SK-N-SH (cell line): ENCODE results near the gene IPCEF1. TPM values are rescaled to one million over a fixed set of nuclear protein-coding genes. Genes with fewer than 3 reads are reported as not detected.

Source experiments
- CTCF ChIA-PET: fragments of 300-600, 350-600 bp; formaldehyde crosslinking; extraction: SDS; loops from one replicate; lab custom pipeline; 2021; lab: Yijun Ruan, JAX
- POLR2A ChIA-PET: fragments of 350-600 bp; sonication (Branson Sonifier 250); formaldehyde crosslinking; extraction: SDS; loops from one replicate; lab custom pipeline; 2020; ENCODE audit warnings: antibody characterized with exemption, inconsistent platforms; lab: Yijun Ruan, JAX
- DNase-seq: peaks from one replicate; pipeline ENCODE4 v3.0.0; 2012
- H2AFZ ChIP-seq: fragments of 200-600 bp; sonication (generic); 2 replicates; pipeline ENCODE4 v1.8.1; 2016; ENCODE audit warnings: antibody characterized with exemption, mild to moderate bottlenecking, low read depth
- H3F3A ChIP-seq: fragments of 200-600 bp; sonication (generic); replicated peaks from 2 replicates; pipeline ENCODE3; 2016; ENCODE audit warnings: antibody characterized with exemption, mild to moderate bottlenecking; ENCODE audit not compliant: insufficient read depth
- H3K27ac ChIP-seq, 2 experiments: fragments of 200-500 bp in 1 of 2; fragments of 200-600 bp in 1 of 2; sonication (Bioruptor generic) in 1 of 2; sonication (generic), shearing (Covaris generic) in 1 of 2; 2 replicates each; pipeline versions ENCODE4 v1.5.1 to v1.6.1; 2014 to 2016; ENCODE audit warnings: low read depth in 2 of 2, inconsistent platforms in 1 of 2, low read length in 1 of 2, mild to moderate bottlenecking in 1 of 2, mixed read lengths in 1 of 2
- H3K27me3 ChIP-seq: fragments of 200-600 bp; sonication (generic), shearing (Covaris generic); 2 replicates; pipeline ENCODE4 v1.6.1; 2016; ENCODE audit warnings: mixed run types; ENCODE audit not compliant: insufficient read depth
- H3K36me3 ChIP-seq, 2 experiments: fragments of 200-500 bp in 1 of 2; fragments of 200-600 bp in 1 of 2; sonication (Bioruptor generic) in 1 of 2; sonication (generic) in 1 of 2; replicated peaks in 1 of 2; 2 replicates each; pipeline versions ENCODE3 to v1.5.1; 2014 to 2016; ENCODE audit warnings: low read length in 1 of 2, mild to moderate bottlenecking in 1 of 2; ENCODE audit not compliant: insufficient read depth in 2 of 2, control insufficient read depth in 1 of 2
- H3K4me1 ChIP-seq, 2 experiments: fragments of 200-500 bp in 1 of 2; fragments of 200-600 bp in 1 of 2; sonication (Bioruptor generic) in 1 of 2; sonication (generic), shearing (Covaris generic) in 1 of 2; 2 replicates each; pipeline versions ENCODE4 v1.5.1 to v1.6.1; 2014 to 2016; ENCODE audit warnings: low read depth in 1 of 2, low read length in 1 of 2, mixed run types in 1 of 2; ENCODE audit not compliant: insufficient read depth in 2 of 2, control insufficient read depth in 1 of 2
- H3K4me2 ChIP-seq: fragments of 200-600 bp; sonication (generic), shearing (Covaris generic); 2 replicates; pipeline ENCODE4 v1.6.1; 2017; ENCODE audit warnings: mixed run types
- H3K4me3 ChIP-seq, 2 experiments: fragments of 200-500 bp in 1 of 2; fragments of 200-600 bp in 1 of 2; sonication (Bioruptor generic) in 1 of 2; sonication (generic), shearing (Covaris generic) in 1 of 2; 2 replicates each; pipeline versions ENCODE4 v1.5.1 to v1.8.1; 2014 to 2016; ENCODE audit warnings: low read depth in 2 of 2, inconsistent platforms in 1 of 2, low read length in 1 of 2, mild to moderate bottlenecking in 1 of 2, mixed read lengths in 1 of 2, moderate library complexity in 1 of 2
- H3K79me2 ChIP-seq: fragments of 200-600 bp; sonication (generic); 2 replicates; pipeline ENCODE4 v1.8.1; 2017; ENCODE audit warnings: mild to moderate bottlenecking; ENCODE audit not compliant: insufficient read depth
- H3K9ac ChIP-seq: fragments of 200-600 bp; sonication (generic); 2 replicates; pipeline ENCODE4 v1.6.1; 2017; ENCODE audit warnings: mixed run types
- H3K9me2 ChIP-seq: fragments of 200-600 bp; sonication (generic); 2 replicates; pipeline ENCODE4 v1.6.1; 2017; ENCODE audit warnings: mixed run types
- H3K9me3 ChIP-seq: fragments of 200-600 bp; sonication (generic); 2 replicates; pipeline ENCODE4 v1.6.1; 2017; ENCODE audit warnings: mixed run types, mild to moderate bottlenecking, moderate library complexity
- H4K20me1 ChIP-seq: fragments of 200-600 bp; sonication (generic); 2 replicates; pipeline ENCODE4 v1.6.1; 2017; ENCODE audit warnings: mild to moderate bottlenecking, mixed run types; ENCODE audit not compliant: insufficient read depth
- CHD2 ChIP-seq: fragments of 150-350 bp; IDR thresholded peaks from 2 replicates; pipeline ENCODE4 v1.6.1; 2018; ENCODE audit warnings: low read length; ENCODE audit not compliant: partially characterized antibody
- ELF1 ChIP-seq: IDR thresholded peaks from 2 replicates; pipeline ENCODE4 v1.4.0; 2012
- EP300 ChIP-seq, 2 experiments: IDR thresholded peaks; 2 replicates each; pipeline versions ENCODE4 v1.4.0 to v1.6.1; 2012; ENCODE audit warnings: borderline replicate concordance in 1 of 2, low read depth in 1 of 2, low read length in 1 of 2
- EZH2phosphoT487 ChIP-seq: fragments of 200-600 bp; sonication (generic); IDR thresholded peaks from 2 replicates; pipeline ENCODE4 v1.6.1; 2017; ENCODE audit warnings: low read depth, mixed run types, mild to moderate bottlenecking, antibody characterized with exemption, moderate library complexity, borderline replicate concordance
- FOSL2 ChIP-seq: IDR thresholded peaks from 2 replicates; pipeline ENCODE4 v1.4.0; 2012; ENCODE audit warnings: low read depth, mild to moderate bottlenecking, moderate library complexity, borderline replicate concordance
- FOXJ3 ChIP-seq: sonication (generic); formaldehyde crosslinking; IDR thresholded peaks from 2 replicates; pipeline ENCODE4 v1.5.1; 2020; ENCODE audit warnings: mild to moderate bottlenecking, missing genetic modification reagents
- GABPA ChIP-seq: IDR thresholded peaks from 2 replicates; pipeline ENCODE4 v1.4.0; 2012; ENCODE audit warnings: low read depth, mild to moderate bottlenecking
- GATA2 ChIP-seq: sonication (generic); formaldehyde crosslinking; IDR thresholded peaks from 2 replicates; pipeline ENCODE4 v1.5.0; 2020; ENCODE audit warnings: mild to moderate bottlenecking, missing genetic modification reagents
- JUND ChIP-seq: IDR thresholded peaks from 2 replicates; pipeline ENCODE4 v1.4.0; 2012
- MXI1 ChIP-seq: IDR thresholded peaks from 2 replicates; pipeline ENCODE4 v1.6.1; 2012; ENCODE audit warnings: mild to moderate bottlenecking, low read depth, low read length, improper control_type of control experiment
- NRF1 ChIP-seq: IDR thresholded peaks from 2 replicates; pipeline ENCODE4 v1.6.1; 2012; ENCODE audit warnings: low read depth, mild to moderate bottlenecking, low read length
- RAD21 ChIP-seq: IDR thresholded peaks from 2 replicates; pipeline ENCODE4 v1.6.1; 2012; ENCODE audit warnings: mild to moderate bottlenecking, low read length
- SMC3 ChIP-seq: IDR thresholded peaks from 2 replicates; pipeline ENCODE4 v1.6.1; 2012; ENCODE audit warnings: low read depth, low read length, improper control_type of control experiment
- TAF1 ChIP-seq: IDR thresholded peaks from 2 replicates; pipeline ENCODE4 v1.6.1; 2012; ENCODE audit warnings: low read depth, mild to moderate bottlenecking, low read length, moderate library complexity, borderline replicate concordance
- YY1 ChIP-seq: IDR thresholded peaks from 2 replicates; pipeline ENCODE4 v1.4.0; 2012; ENCODE audit warnings: low read depth, mild to moderate bottlenecking
- WGBS: methylation state at CpG from one replicate; pipeline ENCODE4 v1.1.6; 2017; ENCODE audit warnings: low lambda C conversion rate; 5-methylcytosine and 5-hydroxymethylcytosine counted together
- polyA plus RNA-seq, 3 experiments: library from polyadenylated mRNA; depleted of rRNA; stranded (reverse); fragments of >200 nt; gene quantifications; 2 replicates each; pipeline ENCODE4 v1.2.3, GENCODE V29; 2012
- TF ChIP-seq, protein P1 (sequence below): fragments of 200-600 bp; sonication (generic); IDR thresholded peaks from 2 replicates; pipeline ENCODE4 v1.6.1; 2017; ENCODE audit warnings: antibody characterized with exemption, mild to moderate bottlenecking, moderate library complexity
- TF ChIP-seq, protein P2 (sequence below): IDR thresholded peaks from 2 replicates; pipeline ENCODE4 v1.4.0; 2012; ENCODE audit warnings: low read depth, borderline replicate concordance
- TF ChIP-seq, protein P3 (sequence below): IDR thresholded peaks from 2 replicates; pipeline ENCODE4 v1.4.0; 2012; ENCODE audit warnings: low read depth
- TF ChIP-seq, protein P4 (sequence below): fragments of 150-350 bp; IDR thresholded peaks from 2 replicates; pipeline ENCODE4 v1.6.1; 2017; ENCODE audit warnings: antibody characterized with exemption, low read length, low read depth, borderline replicate concordance

IPCEF1 gene
- polyA plus RNA-seq, 1 of the 3 experiments (the other 2 are of a cell fraction): not detected

DNA sequence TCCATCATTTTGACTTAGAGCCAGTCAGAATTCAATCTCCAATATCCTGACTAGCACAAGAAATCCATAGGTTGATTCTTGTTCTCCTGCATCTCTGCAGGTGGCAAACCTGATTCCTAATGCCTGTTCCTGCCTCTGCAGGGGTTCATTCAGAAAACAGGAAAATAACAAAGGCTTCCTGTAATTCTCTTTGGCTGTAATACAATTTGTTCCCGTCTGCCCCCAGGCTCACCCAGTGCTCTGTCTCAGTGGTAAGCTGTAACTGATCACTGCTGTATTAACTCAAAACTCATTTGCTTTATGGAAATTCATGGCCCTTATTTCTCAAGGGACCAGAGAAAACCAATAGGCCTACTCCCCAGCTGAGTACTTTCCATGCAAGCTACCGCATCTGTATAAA is 228.9 kb downstream of the IPCEF1 start (continued):
- TF ChIP-seq RAD21 (peak; percentile 24; the same call in 1 of the 2 replicates), FOXJ3 (peak; percentile 74; the same call in 1 of the 2 replicates), NRF1 (no peak)
- TF ChIP-seq, all 33 proteins: peak for 5

DNA sequence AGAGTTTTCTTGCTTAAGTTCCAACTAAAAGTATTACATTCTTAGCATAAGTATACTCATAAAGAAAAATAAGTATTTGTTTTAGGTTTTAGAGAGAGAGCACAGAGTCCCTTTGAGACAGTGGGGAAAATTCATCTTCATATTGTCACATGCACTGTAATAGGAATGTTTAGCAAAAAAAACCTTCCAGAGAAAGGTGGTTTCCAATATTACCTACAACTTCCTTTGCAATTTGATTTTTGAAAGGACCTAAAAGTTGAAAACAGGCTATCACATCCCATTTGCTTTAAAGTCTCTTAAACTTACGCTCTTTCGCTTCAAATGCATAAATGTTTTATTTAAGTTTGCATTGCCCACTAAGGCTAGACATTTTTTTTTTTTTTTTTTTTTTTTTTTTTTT is 231.2 kb downstream of the IPCEF1 start:
- Histone ChIP-seq H3K4me3 (no peak overlapping the region), H3K36me3 (peaks cover 0 to 4% of the 10 kb centered on the region in 2 experiments)

DNA sequence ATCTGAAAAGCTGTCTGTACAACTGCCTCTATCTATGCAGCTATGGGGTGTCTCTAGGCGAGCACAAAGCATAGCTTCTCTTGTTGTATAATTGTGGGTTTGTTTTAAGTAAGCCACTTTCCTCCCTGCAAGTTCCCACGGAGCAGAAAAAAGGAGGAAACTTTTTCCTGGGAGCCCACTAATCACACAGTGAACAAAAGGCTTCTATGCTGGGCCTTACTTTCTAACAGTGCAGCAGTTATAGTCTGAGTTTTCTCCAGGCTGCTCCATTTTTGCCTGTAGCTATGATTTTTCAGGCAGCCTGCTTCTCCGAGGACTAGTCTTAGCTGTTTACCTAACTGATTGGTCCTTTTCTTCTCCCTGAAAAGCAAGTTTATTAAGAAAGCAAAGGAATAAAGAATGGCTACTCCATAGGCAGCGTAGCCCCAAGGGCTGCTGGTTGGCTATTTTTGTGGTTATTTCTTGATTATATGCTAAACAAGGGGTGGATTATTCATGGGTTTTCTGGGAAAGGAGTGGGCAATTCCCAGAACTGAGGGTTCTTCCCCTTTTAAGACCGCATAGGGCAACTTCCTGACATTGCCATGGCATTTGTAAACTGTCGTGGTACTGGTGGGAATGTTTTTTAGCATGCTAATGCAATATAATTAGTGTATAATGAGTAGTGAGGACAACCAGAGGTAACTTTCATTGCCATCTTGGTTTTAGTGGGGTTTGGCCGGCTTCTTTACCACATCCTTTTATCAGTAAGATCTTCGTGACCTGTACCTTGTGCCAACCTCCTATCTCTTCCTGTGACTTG is 233.2 kb downstream of the IPCEF1 start:
- peaks cover 0 to 8% of the 10 kb centered on the region in 2 experiments; a peak in 2 of 4 replicates for H3K4me1 ChIP-seq
- H3K9me2 ChIP-seq: no peaks in the 10 kb centered on the region
- H3K36me3 ChIP-seq: peaks cover 0 to 9% of the 10 kb centered on the region in 2 experiments
- H3K4me2 ChIP-seq: no peak overlapping the region
- no peak overlapping the region for H3K9ac ChIP-seq
- no peaks in the 10 kb centered on the region for H3F3A ChIP-seq
- H4K20me1 ChIP-seq: no peaks in the 10 kb centered on the region
- no peaks in the 10 kb centered on the region for H3K27me3 ChIP-seq
- no peak for DNase-seq
- H3K27ac ChIP-seq: no peak overlapping the region
- POLR2A ChIA-PET: no interaction called here
- CTCF ChIA-PET: no interaction called here
- no peak overlapping the region for H3K4me3 ChIP-seq
- 35% methylated on average over 8 of the region's 8 CpGs for WGBS
- H2AFZ ChIP-seq: no peak overlapping the region
- H3K79me2 ChIP-seq: no peaks in the 10 kb centered on the region
- H3K9me3 ChIP-seq: no peaks in the 10 kb centered on the region
- TF ChIP-seq GATA2 (CRISPR knock-in tag): no peak
- TF ChIP-seq, protein P1, sequence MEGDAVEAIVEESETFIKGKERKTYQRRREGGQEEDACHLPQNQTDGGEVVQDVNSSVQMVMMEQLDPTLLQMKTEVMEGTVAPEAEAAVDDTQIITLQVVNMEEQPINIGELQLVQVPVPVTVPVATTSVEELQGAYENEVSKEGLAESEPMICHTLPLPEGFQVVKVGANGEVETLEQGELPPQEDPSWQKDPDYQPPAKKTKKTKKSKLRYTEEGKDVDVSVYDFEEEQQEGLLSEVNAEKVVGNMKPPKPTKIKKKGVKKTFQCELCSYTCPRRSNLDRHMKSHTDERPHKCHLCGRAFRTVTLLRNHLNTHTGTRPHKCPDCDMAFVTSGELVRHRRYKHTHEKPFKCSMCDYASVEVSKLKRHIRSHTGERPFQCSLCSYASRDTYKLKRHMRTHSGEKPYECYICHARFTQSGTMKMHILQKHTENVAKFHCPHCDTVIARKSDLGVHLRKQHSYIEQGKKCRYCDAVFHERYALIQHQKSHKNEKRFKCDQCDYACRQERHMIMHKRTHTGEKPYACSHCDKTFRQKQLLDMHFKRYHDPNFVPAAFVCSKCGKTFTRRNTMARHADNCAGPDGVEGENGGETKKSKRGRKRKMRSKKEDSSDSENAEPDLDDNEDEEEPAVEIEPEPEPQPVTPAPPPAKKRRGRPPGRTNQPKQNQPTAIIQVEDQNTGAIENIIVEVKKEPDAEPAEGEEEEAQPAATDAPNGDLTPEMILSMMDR: no peak
- no peak for TF ChIP-seq CHD2
- no peak for TF ChIP-seq TAF1
- no peak for TF ChIP-seq NRF1
- no peak for TF ChIP-seq GABPA
- no peak for TF ChIP-seq ELF1
- TF ChIP-seq FOSL2: no peak
- TF ChIP-seq YY1: no peak
- TF ChIP-seq, protein P2, sequence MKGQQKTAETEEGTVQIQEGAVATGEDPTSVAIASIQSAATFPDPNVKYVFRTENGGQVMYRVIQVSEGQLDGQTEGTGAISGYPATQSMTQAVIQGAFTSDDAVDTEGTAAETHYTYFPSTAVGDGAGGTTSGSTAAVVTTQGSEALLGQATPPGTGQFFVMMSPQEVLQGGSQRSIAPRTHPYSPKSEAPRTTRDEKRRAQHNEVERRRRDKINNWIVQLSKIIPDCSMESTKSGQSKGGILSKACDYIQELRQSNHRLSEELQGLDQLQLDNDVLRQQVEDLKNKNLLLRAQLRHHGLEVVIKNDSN: no peak
- no peak for TF ChIP-seq JUND
- TF ChIP-seq MXI1: no peak

More for the DNA sequence above, 231.2 kb downstream of the IPCEF1 start:
- Histone ChIP-seq H3K4me2 (no peak overlapping the region), H2AFZ (no peak overlapping the region), H3K9ac (no peak overlapping the region), H3K4me1 (peaks cover 0 to 10% of the 10 kb centered on the region in 2 experiments; a peak in 2 of 4 replicates), H3K27me3 (no peaks in the 10 kb centered on the region), H3K9me3 (no peaks in the 10 kb centered on the region), H3K9me2 (no peaks in the 10 kb centered on the region), H3K27ac (no peak overlapping the region; a peak in 1 of 4 replicates), H3F3A (no peaks in the 10 kb centered on the region), H3K79me2 (no peaks in the 10 kb centered on the region), H4K20me1 (no peaks in the 10 kb centered on the region)
- ChIA-PET POLR2A (no interaction called here), CTCF (no interaction called here)
- no peak for DNase-seq
- no peak for TF ChIP-seq ELF1
- no peak for TF ChIP-seq EP300 (IDR thresholded peaks at IDR 0.05; ENCODE audit: borderline replicate concordance in 1 of 2, low read depth in 1 of 2, low read length in 1 of 2)
- TF ChIP-seq, protein P3, sequence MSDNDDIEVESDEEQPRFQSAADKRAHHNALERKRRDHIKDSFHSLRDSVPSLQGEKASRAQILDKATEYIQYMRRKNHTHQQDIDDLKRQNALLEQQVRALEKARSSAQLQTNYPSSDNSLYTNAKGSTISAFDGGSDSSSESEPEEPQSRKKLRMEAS: no peak
- no peak for TF ChIP-seq SMC3
- no peak for TF ChIP-seq EZH2phosphoT487
- TF ChIP-seq, protein P4, sequence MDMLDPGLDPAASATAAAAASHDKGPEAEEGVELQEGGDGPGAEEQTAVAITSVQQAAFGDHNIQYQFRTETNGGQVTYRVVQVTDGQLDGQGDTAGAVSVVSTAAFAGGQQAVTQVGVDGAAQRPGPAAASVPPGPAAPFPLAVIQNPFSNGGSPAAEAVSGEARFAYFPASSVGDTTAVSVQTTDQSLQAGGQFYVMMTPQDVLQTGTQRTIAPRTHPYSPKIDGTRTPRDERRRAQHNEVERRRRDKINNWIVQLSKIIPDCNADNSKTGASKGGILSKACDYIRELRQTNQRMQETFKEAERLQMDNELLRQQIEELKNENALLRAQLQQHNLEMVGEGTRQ: no peak
- TF ChIP-seq FOXJ3: no peak
- TF ChIP-seq, protein P1: no peak
- WGBS: 76% methylated on average over 2 of the region's 2 CpGs
